ENCODE data around the gene HEATR9. TPM values are rescaled to one million over a fixed set of nuclear protein-coding genes. Genes with fewer than 3 reads are reported as not detected.
A peak's percentile ranks its signal among the peaks of the same experiment; 100 is the strongest.

HEATR9 gene
- total and polyA plus RNA-seq, 2 donors (not counting 3 experiments of a cell fraction or from before 2014, with no cell fraction given), result not detected

DNA sequence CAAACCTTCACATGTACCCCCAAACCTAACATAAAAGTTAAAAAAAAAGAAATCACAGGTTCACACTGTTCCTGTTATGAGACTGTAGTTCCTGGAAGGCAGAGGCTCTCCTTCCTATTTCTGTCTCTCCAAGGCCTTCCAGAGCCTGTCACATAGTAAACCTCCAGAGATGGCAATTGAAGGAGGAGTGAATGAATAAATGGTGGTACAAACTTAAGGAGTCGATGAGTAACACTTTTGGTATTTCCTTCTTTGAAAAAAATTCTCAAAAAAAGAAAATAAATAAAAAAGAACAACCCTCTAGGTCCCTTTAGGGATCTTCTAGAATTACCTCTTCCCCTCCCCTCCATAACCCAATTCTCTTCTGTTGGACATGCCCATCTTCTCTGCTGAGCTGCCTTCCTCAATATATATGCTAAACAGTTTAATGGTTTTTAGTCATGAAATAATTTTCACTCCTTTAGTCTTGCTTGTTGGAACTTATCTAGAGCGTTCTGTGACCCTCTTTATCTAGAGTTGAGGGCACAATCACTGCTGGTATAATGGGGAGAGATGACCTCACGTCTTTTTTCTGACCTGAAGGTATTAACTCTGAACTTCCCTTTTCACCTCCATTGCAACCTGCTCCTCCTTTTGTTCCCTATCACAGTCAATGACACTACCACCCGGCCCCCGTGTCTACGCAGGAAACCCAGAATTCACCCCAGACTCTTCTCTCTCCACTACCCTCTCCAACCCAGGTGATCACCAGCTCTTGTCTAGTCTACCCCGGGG, 61.1 kb downstream of the HEATR9 start:
- Histone ChIP-seq H3K4me3 (replicated peaks in 1 of 3; ENCODE audit: insufficient read depth in 1 of 3, low read depth in 1 of 3, low read length in 3 of 3) (no peak overlapping the region), H3K9ac (replicated peaks; ENCODE audit: extremely low read depth, insufficient read depth, low read length) (no peak overlapping the region), H3K4me2 (ENCODE audit: insufficient read depth, low read length) (peak overlapping the region; percentile 69), H3K79me2 (ENCODE audit: control insufficient read depth, insufficient read depth, low read length) (peaks cover 33% of the 10 kb centered on the region), H3K4me1 (ENCODE audit: control insufficient read depth, extremely low read depth, insufficient read depth, low read length) (peaks cover 35% of the 10 kb centered on the region), H4K20me1 (replicated peaks; ENCODE audit: control insufficient read depth, extremely low read depth, insufficient read depth, low read length) (peaks cover 4% of the 10 kb centered on the region), H3K27ac (ENCODE audit: insufficient read depth, low read depth, low read length) (peak overlapping the region; percentile 25), H2AFZ (ENCODE audit: low read depth, low read length) (peak overlapping the region; percentile 9), H3K9me3 (replicated peaks; ENCODE audit: control insufficient read depth, insufficient read depth, low read length) (no peaks in the 10 kb centered on the region), H3K27me3 (ENCODE audit: control insufficient read depth in 2 of 2, insufficient read depth in 2 of 2, low read length in 2 of 2) (no peaks in the 10 kb centered on the region), H3K9me1 (replicated peaks; ENCODE audit: control insufficient read depth, extremely low read depth, insufficient read depth, low read length) (no peaks in the 10 kb centered on the region), H3K36me3 (ENCODE audit: control insufficient read depth in 2 of 2, extremely low read depth in 1 of 2, insufficient read depth in 2 of 2, low read length in 2 of 2) (no peaks in the 10 kb centered on the region)
- POLR2A ChIA-PET, result interaction anchor here (1.5 to 2.7 kb wide), 2 partner anchors 41 to 43 kb away, joined by 8 to 39 read pairs; no protein-coding TSS in a partner anchor
- DNase-seq (ENCODE audit: low read depth, low spot score) (peak; percentile 51), FAIRE-seq (no peak)
- TF ChIP-seq, protein P1, sequence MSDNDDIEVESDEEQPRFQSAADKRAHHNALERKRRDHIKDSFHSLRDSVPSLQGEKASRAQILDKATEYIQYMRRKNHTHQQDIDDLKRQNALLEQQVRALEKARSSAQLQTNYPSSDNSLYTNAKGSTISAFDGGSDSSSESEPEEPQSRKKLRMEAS (IDR thresholded peaks at IDR 0.05; ENCODE audit: insufficient read depth, insufficient read length), result no peak
- peak; percentile 37 for TF ChIP-seq FOS (IDR thresholded peaks at IDR 0.05; ENCODE audit: borderline replicate concordance, insufficient read depth, low read length)
- peak; percentile 14 for TF ChIP-seq JUN (IDR thresholded peaks at IDR 0.05; ENCODE audit: borderline replicate concordance, insufficient read depth, insufficient read length, low read depth)
- intact Hi-C loops (cut with micrococcal nuclease) (loop anchor here (2.0 to 10.0 kb wide), 4 partner anchors 265 to 563 kb away; partner anchors contain the start of genes SLFN11, SLFN12 and SLFN5), dilution Hi-C loops (cut with MboI; ENCODE audit: extremely low pct_ligation_motif_present, low sequenced_read_pairs) (no loop called here)
- BruUV-seq (replicated peaks), result no TSS peak
- CTCF ChIA-PET, result interaction anchor here (1.0 to 11.8 kb wide), 6 partner anchors 8 to 195 kb away, joined by 3 to 453 read pairs (median 6); no protein-coding TSS in a partner anchor

Small RNA genes within 50 kb of the gene (small RNA-seq; reads per million reads assigned to genes)
- 10.1 reads per million, percentile 61 among the genes with 10 or more reads in this experiment for gene RF00100 (ENCODE audit: insufficient read depth, insufficient read length, low read depth, low replicate concordance)

Other genes starting within 250 kb of the HEATR9 start
- 0.71 and 0.78 TPM in 2 replicates for gene RASL10B, start 137.3 kb downstream of the HEATR9 start, total RNA-seq
- 0.19 and 0.29 TPM in 2 replicates for gene RASL10B, start 137.3 kb downstream of the HEATR9 start, polyA plus RNA-seq
- gene GAS2L2, start 115.7 kb downstream of the HEATR9 start, total RNA-seq, result not detected in 2 replicates
- gene GAS2L2, start 115.7 kb downstream of the HEATR9 start, polyA plus RNA-seq, result not detected in 2 replicates
- not detected in 2 replicates for gene C17orf50, start 108.0 kb downstream of the HEATR9 start, total RNA-seq
- gene C17orf50, start 108.0 kb downstream of the HEATR9 start, polyA plus RNA-seq, result 0.15 TPM in 1 of 2 replicates, not detected in the other
- gene MMP28, start 73.2 kb downstream of the HEATR9 start, total RNA-seq, result 3.6 and 6.1 TPM in 2 replicates
- gene MMP28, start 73.2 kb downstream of the HEATR9 start, polyA plus RNA-seq, result 7.1 and 8.4 TPM in 2 replicates
- gene TAF15, start 59.4 kb downstream of the HEATR9 start, total RNA-seq, result 244 and 247 TPM in 2 replicates
- 35.7 and 59.4 TPM in 2 replicates for gene TAF15, start 59.4 kb downstream of the HEATR9 start, polyA plus RNA-seq
- not detected in 2 replicates for gene CCL5, start 11.5 kb upstream of the HEATR9 start, total RNA-seq
- not detected in 2 replicates for gene CCL5, start 11.5 kb upstream of the HEATR9 start, polyA plus RNA-seq
- 0.46 TPM in 1 of 2 replicates, not detected in the other for gene RDM1, start 61.9 kb upstream of the HEATR9 start, total RNA-seq
- gene RDM1, start 61.9 kb upstream of the HEATR9 start, polyA plus RNA-seq, result 0.12 and 0.21 TPM in 2 replicates
- gene LYZL6, start 74.8 kb upstream of the HEATR9 start, total RNA-seq, result not detected in 2 replicates
- not detected in 2 replicates for gene LYZL6, start 74.8 kb upstream of the HEATR9 start, polyA plus RNA-seq
- gene CCL16, start 112.6 kb upstream of the HEATR9 start, total RNA-seq, result 0.51 and 0.55 TPM in 2 replicates
- gene CCL16, start 112.6 kb upstream of the HEATR9 start, polyA plus RNA-seq, result 0.18 TPM in 1 of 2 replicates, not detected in the other
- gene CCL14, start 117.8 kb upstream of the HEATR9 start, total RNA-seq, result 9.5 and 21.3 TPM in 2 replicates
- 25.8 and 29.8 TPM in 2 replicates for gene CCL14, start 117.8 kb upstream of the HEATR9 start, polyA plus RNA-seq
- gene CCL15, start 132.7 kb upstream of the HEATR9 start, total RNA-seq, result not detected in 2 replicates
- gene CCL15, start 132.7 kb upstream of the HEATR9 start, polyA plus RNA-seq, result not detected in 2 replicates
- gene CCL23, start 149.1 kb upstream of the HEATR9 start, total RNA-seq, result 1.0 TPM in 1 of 2 replicates, not detected in the other
- gene CCL23, start 149.1 kb upstream of the HEATR9 start, polyA plus RNA-seq, result 1.1 TPM in 2 replicates
- not detected in 2 replicates for gene CCL18, start 195.4 kb upstream of the HEATR9 start, total RNA-seq
- gene CCL18, start 195.4 kb upstream of the HEATR9 start, polyA plus RNA-seq, result not detected in 2 replicates
- gene CCL3, start 221.3 kb upstream of the HEATR9 start, total RNA-seq, result not detected in 2 replicates
- gene CCL3, start 221.3 kb upstream of the HEATR9 start, polyA plus RNA-seq, result not detected in 2 replicates
- not detected in 2 replicates for gene CCL4, start 234.9 kb upstream of the HEATR9 start, total RNA-seq
- gene CCL4, start 234.9 kb upstream of the HEATR9 start, polyA plus RNA-seq, result not detected in 2 replicates

Data from endothelial cell of umbilical vein (primary cell).